GM18517 (cell line): ENCODE results near the gene OR56B4.
"Not testable (repeated sequence)": the region's sequence is repeated elsewhere in the genome, so short reads cannot be mapped to it uniquely, and the experiment has no call there.

Experiments used
- ATAC-seq: cut with Tn5 transposase; IDR thresholded peaks from one replicate; pipeline ENCODE4 v1.9.1; 2021; ENCODE audit warnings: mild to moderate bottlenecking, moderate library complexity; ENCODE audit not compliant: unreplicated experiment

OR56B4 gene, protein sequence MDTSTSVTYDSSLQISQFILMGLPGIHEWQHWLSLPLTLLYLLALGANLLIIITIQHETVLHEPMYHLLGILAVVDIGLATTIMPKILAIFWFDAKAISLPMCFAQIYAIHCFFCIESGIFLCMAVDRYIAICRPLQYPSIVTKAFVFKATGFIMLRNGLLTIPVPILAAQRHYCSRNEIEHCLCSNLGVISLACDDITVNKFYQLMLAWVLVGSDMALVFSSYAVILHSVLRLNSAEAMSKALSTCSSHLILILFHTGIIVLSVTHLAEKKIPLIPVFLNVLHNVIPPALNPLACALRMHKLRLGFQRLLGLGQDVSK

GRCh38 chr11:6107384-6107783 is at the start of gene OR56B4:
TSS of gene OR56B4 (plus strand) at chr11:6107684. CDS start at chr11:6107779, 95 bp downstream.
- ATAC-seq = not testable (repeated sequence)

DNA sequence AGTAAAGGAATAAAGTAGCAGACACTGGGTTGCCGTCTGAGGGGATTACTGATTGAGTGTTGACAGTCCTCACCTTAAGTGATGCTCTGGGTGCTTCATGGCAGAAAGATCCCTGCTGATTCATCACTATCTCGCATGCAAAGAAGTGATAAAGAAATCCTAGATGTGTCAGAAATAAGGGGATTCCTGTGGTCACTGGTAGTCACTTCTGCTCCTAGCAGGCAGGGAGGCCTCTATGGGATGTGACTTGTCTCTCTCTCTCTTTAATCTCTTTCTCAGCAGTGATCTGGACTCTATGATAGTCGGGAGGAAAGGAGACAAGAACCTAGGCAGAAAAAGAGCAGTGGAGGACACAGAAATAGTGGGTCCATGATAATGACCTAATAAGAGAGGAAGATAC is 46.0 kb upstream of the OR56B4 start:
- no peak for ATAC-seq

- ATAC-seq = no peak
These were observed 44.7 kb upstream of the OR56B4 start for GRCh38 chr11:6062691-6063358.

- ATAC-seq = no peak
These were observed 40.0 kb upstream of the OR56B4 start for GRCh38 chr11:6067502-6067901.

GRCh38 chr11:6076443-6076842 is 31.0 kb upstream of the OR56B4 start:
- not testable (repeated sequence) for ATAC-seq

DNA sequence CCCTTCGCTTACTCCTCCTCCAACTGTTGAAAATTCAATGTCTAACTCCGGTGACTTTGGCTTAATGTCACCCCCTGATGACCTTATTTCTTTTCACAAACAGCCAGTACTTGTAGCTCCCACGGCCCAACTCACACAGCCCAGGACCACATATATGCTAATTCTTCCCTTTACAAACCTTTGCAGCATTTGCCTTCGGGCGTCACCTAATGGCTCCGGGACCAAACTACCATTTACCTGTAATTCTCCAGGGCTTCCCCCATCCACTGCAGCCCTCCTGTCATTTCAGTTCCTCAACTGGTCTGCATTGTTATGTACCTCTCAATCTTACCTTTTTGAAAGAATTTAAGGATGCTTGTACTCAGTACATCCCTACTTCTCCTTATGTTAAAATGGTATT is 29.8 kb upstream of the OR56B4 start:
- ATAC-seq = no peak

- ATAC-seq = no peak
These were observed 28.0 kb upstream of the OR56B4 start for GRCh38 chr11:6079463-6079862.

DNA sequence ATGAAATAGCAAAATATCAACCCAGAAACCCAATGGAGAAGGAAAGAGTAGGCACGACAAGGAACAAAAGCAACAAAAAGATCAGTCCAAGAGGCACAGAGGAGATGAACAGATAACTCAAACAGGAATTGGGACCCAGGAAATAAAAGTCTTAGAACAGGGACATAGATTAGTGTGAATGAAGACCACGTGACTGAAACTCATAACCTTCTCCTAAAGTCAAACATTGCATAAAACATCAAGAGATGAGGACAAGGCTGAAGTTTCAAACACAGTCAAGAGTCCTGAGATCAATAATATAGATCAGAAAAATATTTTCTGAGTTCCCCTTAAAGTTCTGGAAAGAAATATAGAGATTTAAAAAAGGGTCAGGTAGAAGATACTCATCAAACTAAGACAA is 24.4 kb upstream of the OR56B4 start:
- ATAC-seq = no peak

- ATAC-seq = no peak
These were observed 22.9 kb upstream of the OR56B4 start for GRCh38 chr11:6084587-6084986.

- ATAC-seq = no peak
These were observed 13.3 kb upstream of the OR56B4 start for GRCh38 chr11:6094186-6094585.

DNA sequence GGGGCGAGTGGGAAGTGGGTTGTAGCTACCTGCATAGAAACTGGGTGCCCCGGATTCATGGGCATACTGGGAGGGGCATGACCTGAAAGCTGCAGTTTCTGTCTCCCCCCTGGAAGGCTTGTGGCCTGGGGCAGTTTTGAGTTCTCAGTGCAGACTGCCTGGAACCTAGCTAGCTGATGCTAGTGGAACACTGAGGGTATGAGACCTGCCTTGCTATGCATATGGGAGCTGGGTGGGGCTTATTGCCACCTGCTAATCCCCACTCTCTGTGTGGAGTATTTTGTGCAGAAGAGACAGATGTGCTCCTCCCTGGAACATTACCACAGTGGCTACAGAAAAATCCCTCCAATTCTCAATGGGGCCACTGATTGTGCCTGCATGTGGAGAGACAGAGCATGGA is 11.7 kb upstream of the OR56B4 start:
- no peak for ATAC-seq

DNA sequence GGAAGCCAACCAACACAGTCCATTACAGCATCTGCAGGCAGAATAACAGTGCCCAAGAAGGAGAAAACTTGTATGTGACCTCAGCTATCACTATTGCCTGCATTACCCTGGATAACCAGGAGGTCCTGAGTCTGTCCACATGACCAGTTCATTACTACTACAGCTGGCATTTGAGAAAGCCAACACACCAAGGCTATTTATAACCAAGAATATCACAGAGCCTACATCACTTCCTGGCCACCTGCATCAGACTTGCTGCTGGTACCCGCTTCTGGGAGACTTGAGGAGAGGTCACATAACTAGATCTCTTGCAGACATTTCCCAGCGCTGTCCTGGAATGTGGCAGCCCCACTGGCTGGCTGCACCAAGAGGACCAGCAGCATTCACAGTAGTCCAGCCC is 11.1 kb upstream of the OR56B4 start:
- no peak for ATAC-seq

DNA sequence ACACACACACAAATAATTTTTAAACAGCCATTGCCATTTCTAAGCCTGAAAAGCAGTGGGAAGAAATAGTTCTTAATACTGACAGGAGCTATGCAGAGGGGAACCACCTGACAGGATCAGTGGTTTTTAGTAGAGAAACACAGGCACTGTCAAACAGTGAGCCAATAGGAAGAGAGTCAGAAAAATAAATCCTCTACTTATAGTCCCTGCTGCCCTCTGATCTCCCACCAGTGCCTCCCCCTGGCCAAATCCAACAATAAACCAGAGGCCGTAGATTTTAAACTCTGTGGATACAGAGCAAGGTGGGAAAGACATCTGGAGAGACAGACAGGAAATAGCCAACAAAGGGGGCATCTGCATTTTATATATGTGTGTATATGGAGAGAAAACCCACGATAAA is 7.9 kb upstream of the OR56B4 start:
- ATAC-seq = no peak

DNA sequence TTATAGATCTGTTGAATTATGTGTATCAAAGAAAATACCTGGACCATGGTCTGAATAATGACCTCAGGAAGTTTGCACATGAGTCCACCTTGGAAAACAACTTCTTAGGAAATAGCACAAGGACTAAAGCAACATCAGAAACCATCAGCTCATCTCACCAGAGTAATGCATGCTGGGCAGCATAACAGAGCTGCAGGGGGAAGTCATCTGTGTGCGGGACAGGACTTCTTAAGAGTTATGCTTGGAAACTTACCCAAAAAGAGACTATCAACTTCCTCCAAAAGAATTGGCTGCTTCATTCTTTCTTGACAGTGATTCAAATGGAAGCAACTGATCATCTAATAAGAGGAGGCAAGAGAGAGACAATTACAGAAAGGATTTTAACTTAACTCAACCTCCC is 2.5 kb downstream of the OR56B4 start:
- no peak for ATAC-seq

GRCh38 chr11:6111673-6112072 is 4.2 kb downstream of the OR56B4 start:
- ATAC-seq = no peak

DNA sequence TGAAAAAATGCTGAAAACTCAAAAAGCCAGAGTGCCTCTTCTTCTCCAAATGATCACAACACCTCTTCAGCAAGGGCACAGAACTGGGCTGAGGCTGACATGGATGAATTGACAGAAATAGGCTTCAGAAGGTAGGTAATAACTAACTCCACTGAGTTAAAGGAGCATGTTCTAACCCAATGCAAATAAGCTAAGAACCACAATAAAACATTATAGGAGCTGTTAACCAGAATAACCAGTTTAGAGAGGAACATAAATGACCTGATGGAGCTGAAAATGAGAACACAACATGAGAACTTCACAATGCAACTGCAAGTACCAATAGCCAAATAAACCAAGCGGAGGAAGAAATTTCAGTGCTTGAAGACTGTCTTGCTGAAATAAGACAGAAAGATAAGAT is 9.2 kb downstream of the OR56B4 start:
- ATAC-seq = no peak

DNA sequence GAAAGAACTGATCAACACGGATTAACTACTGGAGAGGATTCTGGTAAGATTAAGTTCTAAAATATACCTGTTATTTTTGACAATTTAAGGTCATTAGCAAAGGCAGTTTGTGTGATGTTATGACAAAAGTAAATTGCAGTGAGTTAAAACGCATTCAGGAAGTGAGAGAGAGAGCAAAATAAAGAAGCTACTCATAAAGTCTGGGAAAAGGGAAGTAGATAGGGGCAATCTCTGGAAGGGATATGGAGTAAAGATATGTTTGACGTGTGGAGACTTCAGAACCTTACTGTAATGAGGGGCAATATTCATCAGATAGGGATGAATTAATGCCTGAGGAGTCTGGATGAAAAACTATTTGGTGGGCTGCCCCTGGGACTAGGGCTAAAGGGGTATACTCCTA is 16.8 kb downstream of the OR56B4 start:
- no peak for ATAC-seq

- no peak for ATAC-seq
These were observed 20.4 kb downstream of the OR56B4 start for GRCh38 chr11:6127881-6128280.

- no peak for ATAC-seq
These were observed 21.5 kb downstream of the OR56B4 start for GRCh38 chr11:6129011-6129410.

DNA sequence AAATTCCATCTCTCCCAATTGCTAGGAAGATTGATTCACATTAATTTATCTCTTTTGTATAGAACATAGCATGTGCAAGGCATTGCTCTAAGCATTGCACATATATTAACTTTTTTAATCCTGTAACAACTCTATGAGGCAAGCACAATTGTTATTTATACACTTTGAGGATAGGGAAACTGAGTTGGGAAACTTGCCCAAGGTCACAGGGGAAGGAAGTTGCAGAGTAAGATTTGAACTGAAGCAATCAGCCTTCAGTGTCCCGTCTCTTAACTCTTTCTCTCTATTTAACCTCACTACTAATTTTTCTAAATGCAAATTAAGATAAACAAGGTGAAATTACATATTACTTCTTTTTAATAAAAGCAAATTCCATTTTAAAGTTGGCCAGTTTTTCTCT is 22.2 kb downstream of the OR56B4 start:
- ATAC-seq = no peak

DNA sequence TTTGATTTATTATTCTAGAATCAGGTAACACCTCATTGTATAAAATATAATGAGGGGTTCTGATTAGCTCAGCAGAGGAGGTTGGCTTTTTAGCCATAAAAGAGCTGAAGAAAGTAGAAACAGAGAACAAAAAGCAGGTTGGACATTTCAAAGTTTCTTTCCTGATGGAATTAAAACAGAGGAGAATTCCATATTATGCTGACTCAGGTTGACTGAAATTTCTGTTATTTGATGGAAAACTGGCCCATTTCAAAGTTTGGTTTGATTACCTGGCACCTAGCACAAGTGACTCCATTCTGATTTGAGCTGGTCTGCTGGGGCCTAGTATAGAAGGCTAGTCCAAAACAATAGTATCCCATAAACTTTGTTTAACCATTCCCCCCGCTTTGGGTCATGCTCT is 24.9 kb downstream of the OR56B4 start:
- ATAC-seq = no peak

- not testable (repeated sequence) for ATAC-seq
These were observed 28.5 kb downstream of the OR56B4 start for GRCh38 chr11:6135936-6136335.

DNA sequence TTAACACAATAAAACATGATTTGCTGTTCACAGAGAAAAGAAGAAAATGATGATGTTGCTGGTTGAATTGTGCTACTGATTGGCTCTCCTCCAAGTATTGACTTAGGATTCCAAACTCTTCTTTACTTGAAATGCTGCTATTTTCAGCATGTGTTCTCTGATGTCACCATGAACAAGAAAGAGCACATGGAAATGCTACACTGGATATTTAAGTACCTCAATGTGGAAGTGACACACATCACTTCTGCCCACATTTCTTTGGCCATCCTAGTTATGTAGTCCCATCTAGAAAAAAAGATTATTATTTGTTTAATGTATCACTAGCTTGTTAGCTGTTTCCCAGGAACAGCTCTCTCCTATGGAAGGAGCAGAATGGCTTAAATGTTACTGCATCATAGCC is 35.5 kb downstream of the OR56B4 start:
- no peak for ATAC-seq
